ENCODE measurements around the gene SDF2L1. TPM values are rescaled to one million over a fixed set of nuclear protein-coding genes. Genes with fewer than 3 reads are reported as not detected.
A peak's percentile ranks its signal among the peaks of the same experiment; 100 is the strongest.

SDF2L1 gene
- total and polyA plus RNA-seq, 2 of the 13 experiments (the other 11 are each of a cell fraction or from before 2014, with no cell fraction given), result 18.0 to 57.4 TPM

- TF ChIP-seq HDAC1 (CRISPR knock-in tag; IDR thresholded peaks at IDR 0.05) (no peak; the same call in none of the 2 replicates), BORCS8-MEF2B (CRISPR knock-in tag; IDR thresholded peaks at IDR 0.05) (peak; percentile 18; the same call in 1 of the 2 replicates), NR2C2 (CRISPR knock-in tag; IDR thresholded peaks at IDR 0.05; ENCODE audit: borderline replicate concordance) (peak; percentile 43; the same call in 1 of the 2 replicates), ZSCAN9 (CRISPR knock-in tag; IDR thresholded peaks at IDR 0.05; ENCODE audit: borderline replicate concordance) (peak; percentile 53; the same call in 1 of the 2 replicates), XRCC5 (optimal IDR thresholded peaks at IDR 0.05; ENCODE audit: low read length) (peak; percentile 18), SP1 (IDR thresholded peaks at IDR 0.05) (no peak), SP1 (CRISPR knock-in tag; IDR thresholded peaks at IDR 0.05) (peak; percentile 86), ZNF124 (CRISPR knock-in tag; IDR thresholded peaks at IDR 0.05) (no peak), ZNF263 (CRISPR knock-in tag; IDR thresholded peaks at IDR 0.05) (peak; percentile 45; the same call in 1 of the 2 replicates), GATA4 (IDR thresholded peaks at IDR 0.05; ENCODE audit: borderline replicate concordance, low read depth) (peak; percentile 47; the same call in 1 of the 2 replicates), ZNF776 (CRISPR knock-in tag; IDR thresholded peaks at IDR 0.05) (peak; percentile 26; the same call in 1 of the 2 replicates), TRAFD1 (CRISPR knock-in tag; IDR thresholded peaks at IDR 0.05; ENCODE audit: borderline replicate concordance) (no peak), GATAD2A (CRISPR knock-in tag; IDR thresholded peaks at IDR 0.05) (peak; percentile 10; the same call in 1 of the 2 replicates), ZNF879 (CRISPR knock-in tag; IDR thresholded peaks at IDR 0.05) (peak; percentile 49; the same call in 1 of the 2 replicates), SOX6 (IDR thresholded peaks at IDR 0.05) (no peak), SOX6 (CRISPR knock-in tag; IDR thresholded peaks at IDR 0.05) (no peak), CREB1 (IDR thresholded peaks at IDR 0.05) (peak; percentile 84), CREB1 (CRISPR knock-in tag; IDR thresholded peaks at IDR 0.05) (peak; percentile 80), SUZ12 (IDR thresholded peaks at IDR 0.05; ENCODE audit: low read depth, low read length) (no peak), TFDP2 (CRISPR knock-in tag; IDR thresholded peaks at IDR 0.05) (peak; percentile 89), ZNF446 (CRISPR knock-in tag; IDR thresholded peaks at IDR 0.05) (no peak)
- TF ChIP-seq, protein P1, sequence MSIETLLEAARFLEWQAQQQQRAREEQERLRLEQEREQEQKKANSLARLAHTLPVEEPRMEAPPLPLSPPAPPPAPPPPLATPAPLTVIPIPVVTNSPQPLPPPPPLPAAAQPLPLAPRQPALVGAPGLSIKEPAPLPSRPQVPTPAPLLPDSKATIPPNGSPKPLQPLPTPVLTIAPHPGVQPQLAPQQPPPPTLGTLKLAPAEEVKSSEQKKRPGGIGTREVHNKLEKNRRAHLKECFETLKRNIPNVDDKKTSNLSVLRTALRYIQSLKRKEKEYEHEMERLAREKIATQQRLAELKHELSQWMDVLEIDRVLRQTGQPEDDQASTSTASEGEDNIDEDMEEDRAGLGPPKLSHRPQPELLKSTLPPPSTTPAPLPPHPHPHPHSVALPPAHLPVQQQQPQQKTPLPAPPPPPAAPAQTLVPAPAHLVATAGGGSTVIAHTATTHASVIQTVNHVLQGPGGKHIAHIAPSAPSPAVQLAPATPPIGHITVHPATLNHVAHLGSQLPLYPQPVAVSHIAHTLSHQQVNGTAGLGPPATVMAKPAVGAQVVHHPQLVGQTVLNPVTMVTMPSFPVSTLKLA (IDR thresholded peaks at IDR 0.05), result peak; percentile 57
Measured at GRCh38 chr22:21641789-21642583, at the start of gene SDF2L1 (continued).
